K562 (cell line): ENCODE measurements around the gene SLBP. TPM values are rescaled to one million over a fixed set of nuclear protein-coding genes. Genes with fewer than 3 reads are reported as not detected.
A peak's percentile ranks its signal among the peaks of the same experiment; 100 is the strongest.

ENCODE experiments used
- ARID2 ChIP-seq: fragments of 450-650 bp; IDR thresholded peaks from 2 replicates; pipeline ENCODE4 v1.6.1; 2017; ENCODE audit warnings: antibody characterized with exemption, mild to moderate bottlenecking
- BRD4 ChIP-seq: fragments of 200-600 bp; sonication (generic); IDR thresholded peaks from 2 replicates; pipeline ENCODE4 v1.6.1; 2017; ENCODE audit warnings: inconsistent platforms
- CAMTA2 ChIP-seq: fragments of 250-450 bp; sonication (Bioruptor Pico); conservative IDR thresholded peaks from 2 replicates; pipeline ENCODE4 v1.5.1; 2022
- EGR1 ChIP-seq: fragments of 450-650 bp; conservative IDR thresholded peaks from 2 replicates; pipeline ENCODE4 v1.6.1; 2017; ENCODE audit warnings: mild to moderate bottlenecking
- EHMT2 ChIP-seq: fragments of 450-650 bp; IDR thresholded peaks from 2 replicates; pipeline ENCODE4 v1.6.1; 2018; ENCODE audit warnings: antibody characterized with exemption
- ETV6 ChIP-seq, 3 experiments: fragments of 150-350 bp in 1 of 3; sonication (generic) in 1 of 3; formaldehyde crosslinking in 1 of 3; IDR thresholded peaks; 2 replicates each; pipeline versions ENCODE4 v1.6.1 to v1.8.0; 2014 to 2022; ENCODE audit warnings: borderline replicate concordance in 2 of 3, low read depth in 2 of 3, antibody characterized with exemption in 1 of 3, low read length in 1 of 3, mild to moderate bottlenecking in 1 of 3, missing genetic modification reagents in 1 of 3
- EZH2 ChIP-seq: IDR thresholded peaks from 2 replicates; pipeline ENCODE4 v1.6.1; 2012; ENCODE audit warnings: low read depth, mild to moderate bottlenecking, inconsistent platforms, low read length, borderline replicate concordance
- JUNB ChIP-seq: fragments of 450-650 bp; formaldehyde crosslinking; conservative IDR thresholded peaks from 2 replicates; pipeline ENCODE4 v1.4.0; 2020; ENCODE audit warnings: mild to moderate bottlenecking
- KAT7 ChIP-seq: sonication (generic); formaldehyde crosslinking; IDR thresholded peaks from 2 replicates; pipeline ENCODE4 v1.8.0; 2022; ENCODE audit warnings: missing genetic modification reagents, mild to moderate bottlenecking, borderline replicate concordance
- KDM5B ChIP-seq: fragments of 200-600 bp; sonication (generic); IDR thresholded peaks from 2 replicates; pipeline ENCODE4 v1.6.1; 2012; ENCODE audit warnings: low read depth, mild to moderate bottlenecking, moderate library complexity, low read length, control low read depth, inconsistent platforms; ENCODE audit not compliant: insufficient replicate concordance
- KLF13 ChIP-seq: fragments of 450-650 bp; IDR thresholded peaks from 2 replicates; pipeline ENCODE4 v1.6.1; 2016; ENCODE audit warnings: missing genetic modification characterization, low read depth, mild to moderate bottlenecking, missing compliant biosample characterization, moderate library complexity, borderline replicate concordance
- MCM7 ChIP-seq, 2 experiments: fragments of 450-650 bp; IDR thresholded peaks; 2 replicates each; pipeline ENCODE4 v1.6.1; 2016 to 2018
- NEUROD1 ChIP-seq: fragments of 150-350 bp; IDR thresholded peaks from 2 replicates; pipeline ENCODE4 v1.6.1; 2014; ENCODE audit warnings: borderline replicate concordance, low read length, low read depth; ENCODE audit not compliant: partially characterized antibody
- PML ChIP-seq: IDR thresholded peaks from 2 replicates; pipeline ENCODE4 v1.6.1; 2012; ENCODE audit warnings: low read length, inconsistent platforms
- RBM15 ChIP-seq: fragments of 200-400 bp; formaldehyde crosslinking; IDR thresholded peaks from 2 replicates; pipeline ENCODE4 v1.6.1; 2018; ENCODE audit warnings: mild to moderate bottlenecking, low read length, moderate library complexity; ENCODE audit not compliant: insufficient read depth
- SAFB ChIP-seq: fragments of 200-400 bp; formaldehyde crosslinking; IDR thresholded peaks from 2 replicates; pipeline ENCODE4 v1.6.1; 2017; ENCODE audit warnings: low read depth, low read length, borderline replicate concordance
- SIRT6 ChIP-seq: IDR thresholded peaks from one replicate; pipeline ENCODE4 v1.6.1; 2012; ENCODE audit warnings: low read depth, mild to moderate bottlenecking, control low read depth, inconsistent platforms, low read length, moderate library complexity
- SMAD1 ChIP-seq: fragments of 150-350 bp; IDR thresholded peaks from 2 replicates; pipeline ENCODE4 v1.6.1; 2014; ENCODE audit warnings: low read length, low read depth; ENCODE audit not compliant: partially characterized antibody
- TAF15 ChIP-seq: fragments of 200-400 bp; formaldehyde crosslinking; IDR thresholded peaks from 2 replicates; pipeline ENCODE4 v1.6.1; 2017; ENCODE audit warnings: mild to moderate bottlenecking, low read depth, low read length, moderate library complexity
- TCF7L2 ChIP-seq: fragments of 150-350 bp; IDR thresholded peaks from 2 replicates; pipeline ENCODE4 v1.6.1; 2016; ENCODE audit warnings: low read depth, mild to moderate bottlenecking, low read length, moderate library complexity
- ZBTB1 ChIP-seq: sonication (generic); formaldehyde crosslinking; IDR thresholded peaks from 2 replicates; pipeline ENCODE4 v1.8.1; 2023; ENCODE audit warnings: missing genetic modification reagents, low read depth, mild to moderate bottlenecking, borderline replicate concordance
- ZFP36 ChIP-seq: fragments of 150-350 bp; IDR thresholded peaks from 2 replicates; pipeline ENCODE4 v1.6.1; 2018; ENCODE audit warnings: low read length, low read depth; ENCODE audit not compliant: partially characterized antibody
- ZNF512 ChIP-seq: IDR thresholded peaks from 2 replicates; pipeline ENCODE4 v1.6.1; 2016; ENCODE audit warnings: missing genetic modification characterization, missing compliant biosample characterization
- ZNF586 ChIP-seq: fragments of 450-650 bp; formaldehyde crosslinking; conservative IDR thresholded peaks from 2 replicates; pipeline ENCODE4 v1.4.0; 2020; ENCODE audit warnings: mild to moderate bottlenecking, moderate library complexity
- ZNF830 ChIP-seq: fragments of 250-450 bp; sonication (Bioruptor Pico); IDR thresholded peaks from 2 replicates; pipeline ENCODE4 v1.5.0; 2021; ENCODE audit warnings: mild to moderate bottlenecking
- ZSCAN32 ChIP-seq: fragments of 450-650 bp; formaldehyde crosslinking; IDR thresholded peaks from 2 replicates; pipeline ENCODE4 v1.4.0; 2020; ENCODE audit warnings: mild to moderate bottlenecking, moderate library complexity
- polyA plus RNA-seq, 8 experiments: library from polyadenylated mRNA; depleted of rRNA in 4 of 8; stranded (reverse) in 5 of 8; unstranded in 3 of 8; fragments of >200 nt; fragmentation: Nextera tagmentation in 2 of 8; fragmentation: Illumina TruSeq in 1 of 8; extraction: Ambion mirVana in 2 of 8; extraction: Trizol in 1 of 8; gene quantifications; 2 replicates each; pipeline versions ENCODE4 v1.2.1 to v1.2.3, GENCODE V29; 2011 to 2014; ENCODE audit warnings: inconsistent platforms in 1 of 8, missing spikeins in 1 of 8
- total RNA-seq, 7 experiments: library from RNA; depleted of rRNA in 6 of 7; stranded (reverse); fragments of >200 nt in 6 of 7; fragmentation: Illumina TruSeq in 2 of 7; extraction: Trizol in 2 of 7; gene quantifications; 2 replicates each; pipeline versions ENCODE4 v1.2.1 to v1.2.3, GENCODE V29; 2011 to 2021; ENCODE audit warnings: low replicate concordance in 1 of 7
- TF ChIP-seq, protein P1 (sequence below): sonication (generic); formaldehyde crosslinking; IDR thresholded peaks from 2 replicates; pipeline ENCODE4 v1.8.0; 2023; ENCODE audit warnings: mild to moderate bottlenecking, missing genetic modification reagents

The SLBP gene
- total and polyA plus RNA-seq, 9 of the 15 experiments (the other 6 are each of a cell fraction or from before 2014, with no cell fraction given) = 49.4 to 221 (median 162) TPM

DNA sequence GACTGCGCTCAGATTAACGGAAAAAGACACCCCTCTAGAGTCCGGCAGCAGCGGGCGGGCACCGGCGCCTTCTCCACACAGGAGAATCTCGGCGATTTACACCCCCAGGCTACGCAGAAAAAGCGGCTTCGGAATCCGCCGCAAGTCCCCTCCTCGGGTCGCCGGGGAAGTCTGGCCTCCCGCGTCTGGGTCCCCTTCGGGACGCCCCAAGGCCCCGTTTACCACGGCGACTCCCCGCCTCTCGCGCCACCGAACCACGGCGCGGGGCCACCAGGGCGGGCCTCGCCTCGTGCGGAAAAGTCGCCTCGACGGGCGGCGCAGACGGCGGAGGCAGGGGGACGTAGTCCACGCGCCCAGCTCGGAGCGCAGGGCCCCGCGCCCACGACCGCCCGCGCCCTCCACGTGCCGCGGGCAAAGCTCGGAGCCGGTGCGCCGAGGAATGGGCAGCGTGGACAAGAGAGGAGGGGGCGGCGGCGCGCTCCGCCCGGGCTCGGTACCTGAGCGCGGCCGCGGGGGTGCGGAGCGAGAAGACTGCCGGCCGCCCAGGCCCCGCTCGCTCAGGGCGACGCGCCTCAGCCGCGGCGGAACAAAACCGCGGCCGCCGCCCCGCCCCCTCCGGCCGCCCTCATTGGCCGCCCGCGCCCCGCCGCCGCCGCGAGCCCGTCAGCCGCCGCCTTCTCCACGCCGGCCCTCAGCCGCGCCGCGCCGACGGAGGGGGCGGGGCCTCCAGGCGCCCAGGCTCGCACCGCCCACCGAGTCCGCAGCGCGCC is 28.2 kb downstream of the SLBP start, which contains the start of gene FAM53A (continued):
- TF ChIP-seq ZNF512 (tag) (no peak), MCM7 (IDR thresholded peaks at IDR 0.05) (no peak), JUNB (CRISPR knock-in tag) (no peak), TCF7L2 (no peak), EHMT2 (no peak), ZNF586 (CRISPR knock-in tag) (no peak), ZSCAN32 (CRISPR knock-in tag) (no peak), PML (no peak), KLF13 (tag) (peak; percentile 51; the same call in 1 of the 2 replicates), EZH2 (no peak), NEUROD1 (no peak), ETV6 (IDR thresholded peaks at IDR 0.05; ENCODE audit: borderline replicate concordance in 1 of 2, low read depth in 2 of 2, low read length in 1 of 2) (no peak), ETV6 (CRISPR knock-in tag; IDR thresholded peaks at IDR 0.05; ENCODE audit: borderline replicate concordance) (peak; percentile 93; the same call in 1 of the 2 replicates), RBM15 (no peak), KAT7 (CRISPR knock-in tag) (peak; percentile 98), ARID2 (no peak), ZFP36 (no peak), SAFB (peak; percentile 81), SMAD1 (no peak), ZBTB1 (peak; percentile 72; the same call in 1 of the 2 replicates), SIRT6 (no peak), BRD4 (no peak), KDM5B (peak; percentile 38), CAMTA2 (CRISPR knock-in tag) (no peak), EGR1 (no peak), ZNF830 (CRISPR knock-in tag) (no peak), TAF15 (no peak)
- TF ChIP-seq, protein P1, sequence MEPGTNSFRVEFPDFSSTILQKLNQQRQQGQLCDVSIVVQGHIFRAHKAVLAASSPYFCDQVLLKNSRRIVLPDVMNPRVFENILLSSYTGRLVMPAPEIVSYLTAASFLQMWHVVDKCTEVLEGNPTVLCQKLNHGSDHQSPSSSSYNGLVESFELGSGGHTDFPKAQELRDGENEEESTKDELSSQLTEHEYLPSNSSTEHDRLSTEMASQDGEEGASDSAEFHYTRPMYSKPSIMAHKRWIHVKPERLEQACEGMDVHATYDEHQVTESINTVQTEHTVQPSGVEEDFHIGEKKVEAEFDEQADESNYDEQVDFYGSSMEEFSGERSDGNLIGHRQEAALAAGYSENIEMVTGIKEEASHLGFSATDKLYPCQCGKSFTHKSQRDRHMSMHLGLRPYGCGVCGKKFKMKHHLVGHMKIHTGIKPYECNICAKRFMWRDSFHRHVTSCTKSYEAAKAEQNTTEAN (CRISPR knock-in tag) = peak; percentile 73; the same call in 1 of the 2 replicates
